ENCODE results near the gene GPD1L. TPM values are rescaled to one million over a fixed set of nuclear protein-coding genes. Genes with fewer than 3 reads are reported as not detected.

GPD1L gene
- polyA plus RNA-seq, 1 donor from 2014 or later: 18.2 TPM

DNA sequence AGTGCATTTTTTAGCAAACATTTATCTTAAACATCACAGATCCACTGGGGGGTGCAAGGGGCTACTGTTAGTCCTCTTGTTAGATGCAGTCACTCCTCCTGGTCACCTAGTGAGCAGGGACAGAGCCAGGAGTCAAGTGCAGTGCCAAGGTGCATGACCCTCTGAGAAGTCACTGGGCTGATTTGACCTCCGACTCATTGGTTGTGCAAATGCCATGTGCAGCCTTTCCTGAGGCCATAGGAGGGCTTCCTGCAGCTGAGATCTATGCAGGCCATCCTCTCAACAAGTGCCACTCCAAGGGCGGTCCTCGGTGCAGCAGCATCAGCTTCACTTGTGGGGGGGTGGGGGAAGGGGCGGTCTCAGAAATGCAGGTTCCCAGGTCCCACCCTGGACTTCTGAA lies 60.2 kb downstream of the GPD1L start:
- Histone ChIP-seq H3K4me3 (ENCODE audit: low read length) (no peak overlapping the region), H3F3A (ENCODE audit: insufficient read depth, low read length, poor library complexity, severe bottlenecking) (no peaks in the 10 kb centered on the region), H2AFZ (ENCODE audit: low read depth, low read length) (no peak overlapping the region), H3K36me3 (ENCODE audit: insufficient read depth, low read length) (no peaks in the 10 kb centered on the region), H4K20me1 (ENCODE audit: insufficient read depth) (no peaks in the 10 kb centered on the region), H3K79me2 (replicated peaks; ENCODE audit: insufficient read depth, low read length) (no peaks in the 10 kb centered on the region), H3K4me2 (ENCODE audit: low read length) (no peak overlapping the region), H3K9ac (ENCODE audit: low read length) (no peak overlapping the region), H3K9me3 (ENCODE audit: low read length) (no peaks in the 10 kb centered on the region), H3K27ac (ENCODE audit: low read length) (no peak overlapping the region), H3K9me2 (ENCODE audit: insufficient read depth, low read length) (no peaks in the 10 kb centered on the region), H3K27me3 (ENCODE audit: insufficient read depth, low read depth, low read length) (no peaks in the 10 kb centered on the region)
- no peak for TF ChIP-seq SMC3 (conservative IDR thresholded peaks at IDR 0.05; ENCODE audit: poor library complexity)
- TF ChIP-seq POLR2AphosphoS5 (IDR thresholded peaks at IDR 0.05): no peak
- no peak for TF ChIP-seq MXI1 (conservative IDR thresholded peaks at IDR 0.05; ENCODE audit: poor library complexity, severe bottlenecking)
- TF ChIP-seq, protein P1, sequence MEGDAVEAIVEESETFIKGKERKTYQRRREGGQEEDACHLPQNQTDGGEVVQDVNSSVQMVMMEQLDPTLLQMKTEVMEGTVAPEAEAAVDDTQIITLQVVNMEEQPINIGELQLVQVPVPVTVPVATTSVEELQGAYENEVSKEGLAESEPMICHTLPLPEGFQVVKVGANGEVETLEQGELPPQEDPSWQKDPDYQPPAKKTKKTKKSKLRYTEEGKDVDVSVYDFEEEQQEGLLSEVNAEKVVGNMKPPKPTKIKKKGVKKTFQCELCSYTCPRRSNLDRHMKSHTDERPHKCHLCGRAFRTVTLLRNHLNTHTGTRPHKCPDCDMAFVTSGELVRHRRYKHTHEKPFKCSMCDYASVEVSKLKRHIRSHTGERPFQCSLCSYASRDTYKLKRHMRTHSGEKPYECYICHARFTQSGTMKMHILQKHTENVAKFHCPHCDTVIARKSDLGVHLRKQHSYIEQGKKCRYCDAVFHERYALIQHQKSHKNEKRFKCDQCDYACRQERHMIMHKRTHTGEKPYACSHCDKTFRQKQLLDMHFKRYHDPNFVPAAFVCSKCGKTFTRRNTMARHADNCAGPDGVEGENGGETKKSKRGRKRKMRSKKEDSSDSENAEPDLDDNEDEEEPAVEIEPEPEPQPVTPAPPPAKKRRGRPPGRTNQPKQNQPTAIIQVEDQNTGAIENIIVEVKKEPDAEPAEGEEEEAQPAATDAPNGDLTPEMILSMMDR (IDR thresholded peaks at IDR 0.05; ENCODE audit: poor library complexity, severe bottlenecking): no peak
- no peak for TF ChIP-seq TAF1 (IDR thresholded peaks at IDR 0.05; ENCODE audit: low read depth)
- TF ChIP-seq, protein P2, sequence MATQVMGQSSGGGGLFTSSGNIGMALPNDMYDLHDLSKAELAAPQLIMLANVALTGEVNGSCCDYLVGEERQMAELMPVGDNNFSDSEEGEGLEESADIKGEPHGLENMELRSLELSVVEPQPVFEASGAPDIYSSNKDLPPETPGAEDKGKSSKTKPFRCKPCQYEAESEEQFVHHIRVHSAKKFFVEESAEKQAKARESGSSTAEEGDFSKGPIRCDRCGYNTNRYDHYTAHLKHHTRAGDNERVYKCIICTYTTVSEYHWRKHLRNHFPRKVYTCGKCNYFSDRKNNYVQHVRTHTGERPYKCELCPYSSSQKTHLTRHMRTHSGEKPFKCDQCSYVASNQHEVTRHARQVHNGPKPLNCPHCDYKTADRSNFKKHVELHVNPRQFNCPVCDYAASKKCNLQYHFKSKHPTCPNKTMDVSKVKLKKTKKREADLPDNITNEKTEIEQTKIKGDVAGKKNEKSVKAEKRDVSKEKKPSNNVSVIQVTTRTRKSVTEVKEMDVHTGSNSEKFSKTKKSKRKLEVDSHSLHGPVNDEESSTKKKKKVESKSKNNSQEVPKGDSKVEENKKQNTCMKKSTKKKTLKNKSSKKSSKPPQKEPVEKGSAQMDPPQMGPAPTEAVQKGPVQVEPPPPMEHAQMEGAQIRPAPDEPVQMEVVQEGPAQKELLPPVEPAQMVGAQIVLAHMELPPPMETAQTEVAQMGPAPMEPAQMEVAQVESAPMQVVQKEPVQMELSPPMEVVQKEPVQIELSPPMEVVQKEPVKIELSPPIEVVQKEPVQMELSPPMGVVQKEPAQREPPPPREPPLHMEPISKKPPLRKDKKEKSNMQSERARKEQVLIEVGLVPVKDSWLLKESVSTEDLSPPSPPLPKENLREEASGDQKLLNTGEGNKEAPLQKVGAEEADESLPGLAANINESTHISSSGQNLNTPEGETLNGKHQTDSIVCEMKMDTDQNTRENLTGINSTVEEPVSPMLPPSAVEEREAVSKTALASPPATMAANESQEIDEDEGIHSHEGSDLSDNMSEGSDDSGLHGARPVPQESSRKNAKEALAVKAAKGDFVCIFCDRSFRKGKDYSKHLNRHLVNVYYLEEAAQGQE (IDR thresholded peaks at IDR 0.05; ENCODE audit: borderline replicate concordance): no peak
- TF ChIP-seq RAD21 (conservative IDR thresholded peaks at IDR 0.05): no peak
- no peak for TF ChIP-seq EZH2 (IDR thresholded peaks at IDR 0.05; ENCODE audit: borderline replicate concordance, insufficient read depth, low read length, poor library complexity, severe bottlenecking)
- TF ChIP-seq EP300 (conservative IDR thresholded peaks at IDR 0.05; ENCODE audit: poor library complexity, severe bottlenecking): no peak

DNA sequence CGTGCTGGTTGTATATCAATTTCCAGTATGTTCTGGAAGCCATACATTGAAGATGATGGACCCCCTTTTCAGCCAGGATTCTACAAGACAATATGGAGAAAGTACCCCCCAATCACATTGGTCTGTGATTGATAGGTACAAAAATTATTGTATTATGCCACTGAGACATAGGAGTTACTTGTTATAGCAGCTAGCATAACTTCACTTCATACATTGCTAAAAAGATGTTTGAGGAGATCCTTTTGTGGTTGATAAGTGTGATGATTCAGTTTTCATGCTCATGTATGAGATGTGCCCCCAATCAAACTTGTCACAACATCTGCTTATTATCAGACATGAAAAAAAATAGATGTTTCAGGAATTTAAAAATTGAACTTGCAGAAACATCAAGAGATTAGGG lies 66.0 kb downstream of the GPD1L start:
- Histone ChIP-seq H3K9me3 (ENCODE audit: low read length) (peaks cover 3% of the 10 kb centered on the region), H3K36me3 (ENCODE audit: insufficient read depth, low read length) (no peaks in the 10 kb centered on the region), H3K27me3 (ENCODE audit: insufficient read depth, low read depth, low read length) (no peaks in the 10 kb centered on the region), H3K9me2 (ENCODE audit: insufficient read depth, low read length) (no peaks in the 10 kb centered on the region), H4K20me1 (ENCODE audit: insufficient read depth) (no peaks in the 10 kb centered on the region), H3K9ac (ENCODE audit: low read length) (no peak overlapping the region), H2AFZ (ENCODE audit: low read depth, low read length) (no peak overlapping the region), H3K79me2 (replicated peaks; ENCODE audit: insufficient read depth, low read length) (no peaks in the 10 kb centered on the region), H3K4me3 (ENCODE audit: low read length) (no peak overlapping the region), H3F3A (ENCODE audit: insufficient read depth, low read length, poor library complexity, severe bottlenecking) (no peaks in the 10 kb centered on the region), H3K27ac (ENCODE audit: low read length) (no peak overlapping the region), H3K4me2 (ENCODE audit: low read length) (no peak overlapping the region)
- TF ChIP-seq RAD21 (conservative IDR thresholded peaks at IDR 0.05): no peak
- TF ChIP-seq, protein P2 (IDR thresholded peaks at IDR 0.05; ENCODE audit: borderline replicate concordance): no peak
- TF ChIP-seq EP300 (conservative IDR thresholded peaks at IDR 0.05; ENCODE audit: poor library complexity, severe bottlenecking): no peak
- TF ChIP-seq MXI1 (conservative IDR thresholded peaks at IDR 0.05; ENCODE audit: poor library complexity, severe bottlenecking): no peak
- no peak for TF ChIP-seq EZH2 (IDR thresholded peaks at IDR 0.05; ENCODE audit: borderline replicate concordance, insufficient read depth, low read length, poor library complexity, severe bottlenecking)
- no peak for TF ChIP-seq TAF1 (IDR thresholded peaks at IDR 0.05; ENCODE audit: low read depth)
- TF ChIP-seq POLR2AphosphoS5 (IDR thresholded peaks at IDR 0.05): no peak
- TF ChIP-seq SMC3 (conservative IDR thresholded peaks at IDR 0.05; ENCODE audit: poor library complexity): no peak
- TF ChIP-seq, protein P1 (IDR thresholded peaks at IDR 0.05; ENCODE audit: poor library complexity, severe bottlenecking): no peak
